SK-N-SH treated with all-trans-retinoic acid at 6 μM for 48 hours (cell line): ENCODE measurements around the gene SEMA5A.

ENCODE experiments used
- ARNTL ChIP-seq: fragments of 450-650 bp; formaldehyde crosslinking; IDR thresholded peaks from 2 replicates; pipeline ENCODE4 v1.5.0; 2020; ENCODE audit warnings: low read depth, mild to moderate bottlenecking, moderate library complexity, borderline replicate concordance
- BACH2 ChIP-seq: fragments of 250-450 bp; sonication (Bioruptor Pico); IDR thresholded peaks from 2 replicates; pipeline ENCODE4 v1.9.0; 2021; ENCODE audit warnings: mild to moderate bottlenecking, borderline replicate concordance

GRCh38 chr5:9198394-9198793 lies 347.5 kb downstream of the SEMA5A start:
- TF ChIP-seq ARNTL (CRISPR knock-in tag) (no peak), BACH2 (CRISPR knock-in tag) (no peak)
